SU-DHL-6 (cell line): ENCODE measurements around the gene PSMB5.

Experiments
- H2AFZ ChIP-seq: fragments of 200-600 bp; sonication (generic); 2 replicates; pipeline ENCODE4 v1.6.1; 2014; ENCODE audit warnings: low read depth, mild to moderate bottlenecking, moderate library complexity, mixed read lengths, antibody characterized with exemption, low read length; ENCODE audit not compliant: severe bottlenecking
- H3F3A ChIP-seq: fragments of 200-600 bp; shearing (Covaris generic); 2 replicates; pipeline ENCODE4 v1.6.0; 2016; ENCODE audit warnings: antibody characterized with exemption, mild to moderate bottlenecking; ENCODE audit not compliant: insufficient read depth
- H3K27ac ChIP-seq: fragments of 200-600 bp; sonication (generic); 2 replicates; pipeline ENCODE4 v1.5.1; 2016; ENCODE audit warnings: low read depth, mild to moderate bottlenecking, low read length, moderate library complexity, mixed read lengths
- H3K27me3 ChIP-seq: fragments of 200-600 bp; sonication (generic), shearing (Covaris generic); 2 replicates; pipeline ENCODE4 v1.6.0; 2014; ENCODE audit warnings: mild to moderate bottlenecking, low read length
- H3K36me3 ChIP-seq: fragments of 200-600 bp; sonication (generic); 2 replicates; pipeline ENCODE4 v1.6.1; 2014; ENCODE audit warnings: mild to moderate bottlenecking, low read length, mixed read lengths
- H3K4me2 ChIP-seq: fragments of 300-600, 200-600 bp; shearing (Covaris generic), sonication (generic); 2 replicates; pipeline ENCODE4 v1.6.0; 2014; ENCODE audit warnings: low read length, low read depth, mild to moderate bottlenecking; ENCODE audit not compliant: poor library complexity, severe bottlenecking
- H3K4me3 ChIP-seq: fragments of 200-600 bp; sonication (generic); 2 replicates; pipeline ENCODE4 v1.5.1; 2014; ENCODE audit warnings: antibody characterized with exemption, low read length, mild to moderate bottlenecking, mixed read lengths; ENCODE audit not compliant: insufficient read depth, poor library complexity, severe bottlenecking
- H3K79me2 ChIP-seq: fragments of 200-600 bp; sonication (generic); 2 replicates; pipeline ENCODE4 v1.6.1; 2014; ENCODE audit warnings: mild to moderate bottlenecking, low read length, moderate library complexity; ENCODE audit not compliant: insufficient read depth
- H3K9ac ChIP-seq: fragments of 200-600 bp; sonication (generic); 2 replicates; pipeline ENCODE4 v1.7.0; 2014; ENCODE audit warnings: mild to moderate bottlenecking, low read length
- H3K9me2 ChIP-seq: fragments of 200-600 bp; sonication (generic); replicated peaks from 2 replicates; pipeline ENCODE4 v1.6.1; 2014; ENCODE audit warnings: low read length; ENCODE audit not compliant: insufficient read depth
- H3K9me3 ChIP-seq: fragments of 200-600 bp; sonication (generic); 2 replicates; pipeline ENCODE4 v1.6.1; 2014; ENCODE audit warnings: low read length, mixed read lengths; ENCODE audit not compliant: insufficient read depth
- H4K20me1 ChIP-seq: fragments of 200-600 bp; sonication (generic); 2 replicates; pipeline ENCODE4 v1.6.1; 2014; ENCODE audit warnings: low read depth, mild to moderate bottlenecking, antibody characterized with exemption, low read length, moderate library complexity, mixed read lengths
- CTCF ChIP-seq: fragments of 200-600 bp; sonication (generic); IDR thresholded peaks from one replicate; pipeline ENCODE4 v1.5.1; 2017; ENCODE audit warnings: antibody characterized with exemption, mild to moderate bottlenecking, low read length, moderate library complexity; ENCODE audit not compliant: insufficient read depth, poor library complexity, severe bottlenecking
- EZH2phosphoT487 ChIP-seq: fragments of 200-600 bp; sonication (generic), shearing (Covaris generic); conservative IDR thresholded peaks from 2 replicates; pipeline ENCODE4 v1.6.1; 2018; ENCODE audit warnings: mild to moderate bottlenecking, antibody characterized with exemption, low read length, moderate library complexity, mixed read lengths

PSMB5 gene

DNA sequence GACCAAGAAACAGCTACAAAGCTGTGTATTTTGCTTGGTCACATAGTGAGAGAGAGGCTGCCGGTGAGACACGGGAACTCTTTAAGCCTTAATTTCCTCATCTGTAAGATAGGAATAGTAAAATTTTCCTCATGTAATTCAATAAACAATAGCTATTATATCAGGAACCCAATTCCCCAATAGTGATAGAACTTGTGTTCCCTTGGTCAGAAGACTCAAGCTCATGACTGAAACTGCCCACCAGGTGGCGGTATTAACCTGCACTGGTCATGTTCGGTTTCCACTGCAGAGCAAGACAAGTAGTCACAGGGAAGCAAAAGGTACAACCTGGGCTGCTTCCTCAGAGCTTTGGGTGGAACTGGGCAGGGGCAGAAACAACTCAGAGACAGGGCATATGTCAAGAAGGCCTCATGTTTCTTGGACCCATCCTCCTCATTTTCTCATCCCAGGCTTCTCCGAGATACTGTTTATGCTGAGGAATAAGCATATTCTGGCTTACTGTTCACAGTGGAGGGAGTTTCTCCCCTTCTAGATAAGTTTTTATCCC is 48.1 kb downstream of the PSMB5 start:
- Histone ChIP-seq H3K27ac (no peak overlapping the region), H3K4me2 (no peak overlapping the region), H3K9ac (no peak overlapping the region), H3K9me3 (no peaks in the 10 kb centered on the region), H3K79me2 (no peaks in the 10 kb centered on the region), H4K20me1 (no peaks in the 10 kb centered on the region), H3K4me3 (no peak overlapping the region), H2AFZ (no peak overlapping the region), H3F3A (no peaks in the 10 kb centered on the region), H3K36me3 (no peaks in the 10 kb centered on the region), H3K27me3 (no peaks in the 10 kb centered on the region), H3K9me2 (no peaks in the 10 kb centered on the region)
- TF ChIP-seq CTCF (peak; percentile 95), EZH2phosphoT487 (no peak)

- H3K27ac ChIP-seq = no peak overlapping the region
- H4K20me1 ChIP-seq = no peaks in the 10 kb centered on the region
- no peak overlapping the region; the same call in 1 of the 2 replicates for H3K9ac ChIP-seq
- no peak overlapping the region for H3K4me2 ChIP-seq
- no peaks in the 10 kb centered on the region for H3F3A ChIP-seq
- no peaks in the 10 kb centered on the region for H3K9me2 ChIP-seq
- no peaks in the 10 kb centered on the region for H3K79me2 ChIP-seq
- no peak overlapping the region for H3K4me3 ChIP-seq
- no peak for TF ChIP-seq CTCF
- no peak for TF ChIP-seq EZH2phosphoT487
- H3K36me3 ChIP-seq = no peaks in the 10 kb centered on the region
- H2AFZ ChIP-seq = no peak overlapping the region
- no peaks in the 10 kb centered on the region for H3K27me3 ChIP-seq
- H3K9me3 ChIP-seq = no peaks in the 10 kb centered on the region
Measured at GRCh38 chr14:22985894-22986507, 48.7 kb downstream of the PSMB5 start.

DNA sequence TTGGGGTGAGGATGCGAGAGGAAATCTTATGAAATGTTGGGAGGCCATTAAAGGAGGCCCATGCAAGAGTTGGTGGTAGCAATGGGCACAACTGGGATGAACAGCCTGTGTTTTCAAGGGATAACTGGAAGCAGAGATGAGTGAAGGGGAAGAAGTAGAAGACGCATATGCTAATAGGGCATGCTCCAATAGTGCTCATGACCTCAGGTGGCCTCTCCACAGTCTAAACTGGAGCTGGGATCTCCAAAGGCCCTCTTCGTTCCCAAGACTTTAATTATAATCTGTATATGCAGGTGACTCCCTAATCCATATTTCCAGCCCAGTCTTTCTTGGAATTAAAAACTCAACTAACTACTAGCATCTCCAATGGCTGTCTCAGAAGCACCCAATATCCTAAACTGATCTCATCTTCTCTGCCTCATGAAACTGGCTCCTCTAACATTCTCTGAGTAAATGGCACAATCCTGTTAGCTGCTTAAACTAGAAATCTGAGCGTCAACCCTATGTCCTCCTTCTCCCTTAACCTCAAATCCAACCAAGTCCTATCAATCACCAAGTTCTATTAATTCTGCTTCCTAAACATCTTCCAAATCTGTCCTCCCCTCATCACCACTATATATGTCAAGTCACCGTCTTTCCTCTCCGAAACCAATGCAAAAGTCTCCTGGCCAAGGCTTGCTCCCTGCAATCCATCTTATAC is 49.6 kb downstream of the PSMB5 start:
- no peaks in the 10 kb centered on the region for H3K9me3 ChIP-seq
- TF ChIP-seq EZH2phosphoT487 = no peak

More for the DNA sequence above, 49.6 kb downstream of the PSMB5 start:
- no peaks in the 10 kb centered on the region for H3K9me2 ChIP-seq
- H3K9ac ChIP-seq = no peak overlapping the region
- no peaks in the 10 kb centered on the region for H3K36me3 ChIP-seq
- no peaks in the 10 kb centered on the region for H3F3A ChIP-seq
- H3K27me3 ChIP-seq = no peaks in the 10 kb centered on the region
- no peak overlapping the region for H3K4me2 ChIP-seq
- H4K20me1 ChIP-seq = no peaks in the 10 kb centered on the region
- no peak overlapping the region for H3K27ac ChIP-seq
- H3K79me2 ChIP-seq = no peaks in the 10 kb centered on the region
- H2AFZ ChIP-seq = no peak overlapping the region
- H3K4me3 ChIP-seq = no peak overlapping the region
